Esophagus muscularis mucosa (tissue), 3 donors: Measurements from ENCODE around the gene GRIFIN.

ENCODE experiments used
- CTCF ChIP-seq, 3 experiments: fragments of 200-600 bp in 2 of 3; fragments of 450-650 bp in 1 of 3; sonication (generic) in 2 of 3; IDR thresholded peaks; one replicate each; pipeline ENCODE4 v1.5.1; 2017 to 2019; ENCODE audit warnings: antibody characterized with exemption in 3 of 3, mild to moderate bottlenecking in 2 of 3, moderate library complexity in 1 of 3
- POLR2A ChIP-seq: fragments of 450-650 bp; IDR thresholded peaks from one replicate; pipeline ENCODE4 v1.6.1; 2017; ENCODE audit warnings: antibody characterized with exemption, moderate library complexity, mild to moderate bottlenecking, low read depth

DNA sequence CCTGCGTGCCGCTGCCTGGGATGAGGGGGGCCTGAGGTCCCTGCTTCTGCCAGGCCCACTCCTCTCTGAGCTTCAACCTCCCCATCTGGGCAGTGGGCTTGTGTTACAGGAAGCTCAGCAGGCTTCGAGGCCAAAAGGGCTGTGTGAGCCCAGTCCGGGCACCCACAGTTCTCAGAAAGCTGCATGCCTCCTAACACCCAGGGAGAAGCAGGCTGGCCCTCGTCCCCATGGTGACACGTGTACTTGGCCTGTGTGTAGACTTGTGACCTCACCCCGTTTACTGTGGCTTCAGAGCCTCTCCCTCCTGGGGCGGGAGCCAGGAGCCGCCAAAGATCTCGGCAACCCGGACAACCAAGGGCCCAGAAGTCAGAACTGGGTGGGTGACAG, 2.2 kb upstream of the GRIFIN start:
- TF ChIP-seq POLR2A (no peak), CTCF (IDR thresholded peaks at IDR 0.05) (no peak)
